Natural killer cell treated with Interleukin-12 subunit alpha and Interleukin-12 subunit beta and Interleukin-15 and Interleukin-18, amount 100 ng/mL, for 72 hours (primary cell): ENCODE measurements around the gene POLR1A. TPM values are rescaled to one million over a fixed set of nuclear protein-coding genes. Genes with fewer than 3 reads are reported as not detected.
A peak's percentile ranks its signal among the peaks of the same experiment; 100 is the strongest.

Experiments
- ATAC-seq, 2 donors: fragments of 150-1000 bp; cut with Tn5 transposase in 1 of 2; sonication (Bioruptor Pico), chemical (Tn5 transposase) in 1 of 2; 2 replicates each; pipeline ENCODE4 v1.10.0; 2021
- DNase-seq: peaks from one replicate; pipeline ENCODE4 v3.0.0; 2022; ENCODE audit warnings: low spot score
- H3K27ac Mint-ChIP-seq, 2 donors: 1 replicate in 1 of 2; 2 replicates in 1 of 2; pipeline ENCODE4 v1.8.0; 2022; ENCODE audit warnings: mixed read lengths in 2 of 2, mild to moderate bottlenecking in 1 of 2, moderate library complexity in 1 of 2
- H3K27me3 Mint-ChIP-seq, 2 donors: 1 replicate in 1 of 2; 2 replicates in 1 of 2; pipeline ENCODE4 v1.8.0; 2022; ENCODE audit warnings: mixed read lengths in 2 of 2
- H3K36me3 Mint-ChIP-seq: one replicate; pipeline ENCODE4 v1.8.0; 2022; ENCODE audit warnings: mixed read lengths
- H3K4me1 Mint-ChIP-seq, 2 donors: 1 replicate in 1 of 2; 2 replicates in 1 of 2; pipeline ENCODE4 v1.8.0; 2022; ENCODE audit warnings: low read depth in 2 of 2, mixed read lengths in 2 of 2, mild to moderate bottlenecking in 1 of 2
- H3K4me3 Mint-ChIP-seq: one replicate; pipeline ENCODE4 v1.8.0; 2022; ENCODE audit warnings: mixed read lengths
- H3K9me3 Mint-ChIP-seq: 2 replicates; pipeline ENCODE4 v1.8.0; 2022; ENCODE audit warnings: mixed read lengths
- total RNA-seq, 2 donors: library from RNA; stranded (reverse); gene quantifications; one replicate each; pipeline ENCODE4 v1.2.3, GENCODE V29; 2022

POLR1A gene
- total RNA-seq, 2 donors from 2014 or later, result 51.7 to 99.2 TPM

DNA sequence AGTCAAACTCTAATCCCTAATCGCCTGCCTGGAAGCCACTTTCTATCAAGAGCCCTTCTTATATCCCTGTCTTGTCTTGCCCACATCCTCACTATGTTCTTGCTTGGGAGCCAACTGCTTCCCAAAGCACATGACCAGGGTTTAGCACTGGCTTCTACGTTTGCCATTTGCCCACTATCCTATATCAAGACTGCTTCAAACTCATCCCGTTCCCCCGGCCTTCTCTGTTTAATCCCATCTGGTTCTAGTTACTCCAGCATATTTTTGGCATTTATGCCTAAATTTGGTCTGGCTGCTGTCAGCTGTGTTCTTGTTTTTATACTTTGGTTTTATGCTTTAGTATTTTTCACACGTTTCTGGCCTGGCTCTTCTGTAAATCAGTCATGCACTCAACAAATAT is 40.2 kb downstream of the POLR1A start:
- Mint-ChIP-seq H3K4me1 (peaks cover 9 to 11% of the 10 kb centered on the region in 2 donors), H3K27me3 (no peaks in the 10 kb centered on the region), H3K27ac (peak overlapping the region in 1 of 2 donors; percentile 38), H3K36me3 (peaks cover 44% of the 10 kb centered on the region), H3K9me3 (no peaks in the 10 kb centered on the region), H3K4me3 (no peak overlapping the region)
- DNase-seq (no peak), ATAC-seq (no peak)

DNA sequence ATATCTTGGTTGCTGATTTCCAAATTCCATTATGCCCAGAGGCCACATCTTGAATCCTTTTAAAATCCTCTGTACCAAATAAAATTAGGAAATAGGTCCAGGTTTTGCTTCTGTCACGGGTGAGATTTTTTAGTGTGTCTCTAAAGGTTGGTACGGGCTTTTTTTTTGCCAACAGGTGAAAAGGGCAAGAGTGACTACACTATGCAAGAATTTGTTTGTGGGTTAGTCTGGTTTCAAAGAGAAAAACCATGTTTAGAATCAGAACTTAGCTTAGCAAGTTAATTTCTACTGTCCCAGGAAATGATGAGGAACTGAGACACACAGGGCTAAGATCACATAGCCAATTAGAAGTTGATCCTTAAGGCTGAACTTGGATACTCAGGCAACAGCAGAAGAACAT is 41.7 kb downstream of the POLR1A start:
- DNase-seq, result no peak
- Mint-ChIP-seq H3K27me3 (no peaks in the 10 kb centered on the region), H3K9me3 (no peaks in the 10 kb centered on the region), H3K36me3 (peaks cover 48% of the 10 kb centered on the region), H3K27ac (no peak overlapping the region), H3K4me3 (no peak overlapping the region), H3K4me1 (peaks cover 4 to 6% of the 10 kb centered on the region in 2 donors)
- ATAC-seq, result no peak

DNA sequence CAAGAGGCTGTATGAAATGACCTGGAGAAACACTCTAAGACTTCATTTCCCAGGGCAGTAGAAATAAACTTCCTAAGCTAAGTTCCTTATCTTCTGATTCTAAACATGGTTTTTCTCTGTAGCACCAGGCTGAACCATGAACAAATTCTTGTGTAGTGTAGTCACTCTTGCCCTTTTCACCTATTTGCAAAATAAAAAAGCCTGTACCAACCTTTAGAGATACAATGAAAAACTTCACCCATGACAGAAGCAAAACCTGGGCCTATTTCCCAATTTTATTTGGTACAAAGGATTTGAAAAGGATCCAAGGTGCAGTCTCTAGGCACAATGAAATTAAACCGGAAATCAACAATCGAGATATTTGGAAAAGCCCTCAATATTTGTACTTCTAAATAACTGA is 43.6 kb downstream of the POLR1A start:
- Mint-ChIP-seq H3K4me3 (no peak overlapping the region), H3K27me3 (no peaks in the 10 kb centered on the region), H3K4me1 (no peaks in the 10 kb centered on the region), H3K27ac (no peak overlapping the region), H3K9me3 (no peaks in the 10 kb centered on the region), H3K36me3 (peaks cover 52% of the 10 kb centered on the region)
- DNase-seq (no peak), ATAC-seq (no peak)

DNA sequence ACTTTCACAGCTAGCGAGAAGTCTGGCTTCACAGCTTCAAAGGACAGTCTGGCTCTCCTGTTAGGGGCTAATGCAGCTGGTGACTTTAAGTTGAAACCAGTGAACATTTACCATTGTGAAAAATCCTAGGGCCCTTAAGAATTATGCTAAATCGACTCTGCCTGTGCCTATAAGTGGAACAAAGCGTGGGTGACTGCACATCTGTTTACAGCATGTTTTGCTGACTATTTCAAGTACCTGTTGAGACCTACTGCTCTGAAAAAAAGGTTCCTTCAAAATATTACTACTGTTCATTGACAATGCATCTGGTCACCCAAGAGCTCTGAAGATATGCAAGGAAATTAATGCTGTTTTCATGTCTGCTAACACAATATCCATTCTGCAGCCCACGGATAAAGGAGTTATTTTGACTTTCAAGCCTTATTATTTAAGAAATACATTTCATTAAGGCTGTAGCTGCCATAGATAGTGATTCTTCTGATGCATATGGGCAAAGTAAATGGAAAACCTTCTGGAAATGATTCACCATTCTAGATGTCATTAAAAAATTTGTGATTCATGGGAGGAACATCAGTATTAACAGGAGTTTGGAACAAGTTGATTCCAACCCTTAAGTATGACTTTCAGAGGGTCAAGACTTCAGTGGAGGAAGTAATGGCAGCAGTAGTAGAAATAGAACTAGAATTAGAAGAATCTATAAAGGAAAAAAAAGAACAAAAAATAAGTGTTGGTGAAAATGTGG is 48.9 kb downstream of the POLR1A start:
- no peaks in the 10 kb centered on the region for H3K27me3 Mint-ChIP-seq
- no peak overlapping the region for H3K27ac Mint-ChIP-seq
- H3K36me3 Mint-ChIP-seq, result peaks cover 22% of the 10 kb centered on the region
- H3K4me1 Mint-ChIP-seq, result no peaks in the 10 kb centered on the region
- H3K9me3 Mint-ChIP-seq, result no peaks in the 10 kb centered on the region
- ATAC-seq, result no peak
- H3K4me3 Mint-ChIP-seq, result no peak overlapping the region
- no peak for DNase-seq

DNA sequence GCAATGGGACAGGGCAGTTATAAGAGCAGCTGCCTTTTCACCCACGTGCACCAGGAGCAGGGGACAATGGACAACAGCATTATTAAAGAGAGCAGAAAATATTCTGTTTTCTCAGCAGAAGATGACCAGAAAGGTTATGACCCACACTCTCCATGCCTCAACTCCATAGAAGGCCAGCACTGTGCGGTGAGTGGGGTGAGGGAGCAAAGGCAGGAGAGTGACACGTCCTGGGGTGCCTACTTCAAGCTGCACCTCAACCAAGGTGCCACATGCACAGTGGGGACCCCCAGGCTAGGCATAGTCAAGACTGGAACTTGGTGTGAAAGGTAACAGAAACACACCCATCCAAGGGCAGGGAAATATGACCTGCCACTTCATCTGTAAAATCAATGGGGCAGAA is 50.4 kb downstream of the POLR1A start:
- peaks cover 13% of the 10 kb centered on the region for H3K36me3 Mint-ChIP-seq
- ATAC-seq, result no peak
- no peak for DNase-seq
- H3K9me3 Mint-ChIP-seq, result no peaks in the 10 kb centered on the region
- no peak overlapping the region for H3K4me3 Mint-ChIP-seq
- H3K27me3 Mint-ChIP-seq, result no peaks in the 10 kb centered on the region
- no peaks in the 10 kb centered on the region for H3K4me1 Mint-ChIP-seq
- no peak overlapping the region for H3K27ac Mint-ChIP-seq

DNA sequence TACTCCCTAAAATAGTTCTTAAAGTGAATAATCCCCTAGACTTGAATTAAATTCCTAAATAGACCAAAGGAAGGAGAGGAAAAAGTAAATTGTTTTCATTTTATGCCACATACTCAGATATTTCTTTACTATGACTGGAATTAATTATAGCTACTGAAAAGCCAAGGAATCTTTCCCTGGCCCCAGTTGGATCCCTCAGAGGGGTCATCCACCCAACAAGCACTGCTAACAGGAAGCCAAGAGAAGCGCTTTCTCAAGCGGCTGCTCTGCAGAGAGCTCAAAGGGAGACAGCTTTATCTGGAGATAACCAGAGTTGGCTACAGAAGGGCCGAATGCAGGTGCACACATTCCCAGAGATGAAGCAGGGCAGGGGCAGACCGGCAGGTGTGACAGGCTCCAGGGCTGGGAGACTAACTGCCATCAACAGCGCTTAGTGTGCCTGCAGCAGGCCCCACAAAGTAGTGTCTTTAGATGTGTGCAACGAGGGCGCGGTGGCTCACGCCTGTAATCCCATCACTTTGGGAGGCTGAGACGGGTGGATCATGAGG is 51.1 kb downstream of the POLR1A start:
- no peak for ATAC-seq
- Mint-ChIP-seq H3K4me1 (no peaks in the 10 kb centered on the region), H3K27me3 (no peaks in the 10 kb centered on the region), H3K36me3 (peaks cover 11% of the 10 kb centered on the region), H3K27ac (no peak overlapping the region), H3K4me3 (no peak overlapping the region), H3K9me3 (no peaks in the 10 kb centered on the region)
- DNase-seq, result no peak

DNA sequence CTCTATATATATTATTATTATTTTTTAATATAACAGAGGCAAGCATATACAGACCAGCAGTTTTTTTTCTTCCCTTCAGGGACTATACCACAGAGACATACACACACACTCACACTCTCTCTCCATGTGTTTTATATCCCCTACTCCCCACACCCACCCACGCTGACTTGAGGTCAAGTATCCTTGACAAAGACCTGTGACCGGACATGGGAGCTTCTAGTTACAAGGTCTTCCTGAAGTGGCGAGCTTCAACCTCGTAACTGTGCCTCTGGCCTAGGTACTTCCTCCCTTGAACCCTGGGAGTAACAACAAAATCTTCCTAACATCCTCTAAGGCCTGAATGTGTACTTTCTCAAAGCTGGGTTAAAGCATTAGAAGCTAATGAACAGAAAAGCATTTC is 52.5 kb downstream of the POLR1A start:
- H3K4me3 Mint-ChIP-seq, result no peak overlapping the region
- ATAC-seq, result no peak
- DNase-seq, result no peak
- H3K27me3 Mint-ChIP-seq, result no peaks in the 10 kb centered on the region
- H3K9me3 Mint-ChIP-seq, result no peaks in the 10 kb centered on the region
- peaks cover 4% of the 10 kb centered on the region for H3K36me3 Mint-ChIP-seq
- H3K27ac Mint-ChIP-seq, result no peak overlapping the region
- H3K4me1 Mint-ChIP-seq, result no peaks in the 10 kb centered on the region

DNA sequence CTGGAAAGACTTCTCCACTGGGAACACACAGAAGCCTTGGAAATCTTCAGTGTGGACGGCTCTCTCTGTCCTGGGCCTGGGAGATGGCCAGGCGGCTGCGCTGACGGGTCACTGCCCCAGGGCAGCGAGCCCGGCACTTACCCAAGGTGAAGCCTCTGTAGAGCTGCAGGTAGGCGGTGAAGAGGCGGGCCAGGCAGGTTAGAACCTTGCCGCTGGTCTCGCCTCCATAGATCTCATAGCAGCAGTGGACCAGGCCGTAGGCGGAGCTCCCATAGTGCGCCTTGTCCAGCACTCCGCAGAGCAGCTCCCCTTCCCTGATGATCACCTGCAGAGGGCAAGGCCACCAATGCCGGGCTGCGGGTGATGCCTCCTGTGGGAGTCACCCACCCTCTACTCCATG is 53.0 kb downstream of the POLR1A start:
- peaks cover 4% of the 10 kb centered on the region for H3K36me3 Mint-ChIP-seq
- no peaks in the 10 kb centered on the region for H3K4me1 Mint-ChIP-seq
- H3K27me3 Mint-ChIP-seq, result no peaks in the 10 kb centered on the region
- no peak overlapping the region for H3K27ac Mint-ChIP-seq
- H3K9me3 Mint-ChIP-seq, result no peaks in the 10 kb centered on the region
- H3K4me3 Mint-ChIP-seq, result no peak overlapping the region
- no peak for DNase-seq
- no peak for ATAC-seq

DNA sequence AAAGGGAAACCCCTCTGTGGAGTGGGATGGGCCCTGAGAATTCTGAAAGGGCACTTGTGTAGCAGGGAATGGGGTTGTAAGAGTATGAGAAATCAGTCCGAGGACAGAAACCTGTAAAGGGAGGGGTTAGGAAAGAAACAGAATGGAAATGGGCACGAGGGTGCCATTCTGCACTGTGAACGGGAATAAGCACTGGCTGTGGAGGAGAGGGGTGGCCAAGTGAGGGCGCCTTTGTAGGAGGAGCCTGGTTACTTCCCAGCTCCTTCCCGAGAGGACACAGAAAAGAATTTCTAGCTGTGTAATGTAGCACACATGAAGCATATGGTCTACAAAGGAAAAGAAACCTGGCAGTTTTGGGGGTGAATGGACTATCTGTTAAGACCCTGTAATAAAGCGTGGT is 53.4 kb downstream of the POLR1A start:
- Mint-ChIP-seq H3K4me1 (no peaks in the 10 kb centered on the region), H3K4me3 (no peak overlapping the region), H3K27ac (no peak overlapping the region), H3K36me3 (peaks cover 4% of the 10 kb centered on the region), H3K9me3 (no peaks in the 10 kb centered on the region), H3K27me3 (no peaks in the 10 kb centered on the region)
- DNase-seq, result no peak
- ATAC-seq, result no peak

DNA sequence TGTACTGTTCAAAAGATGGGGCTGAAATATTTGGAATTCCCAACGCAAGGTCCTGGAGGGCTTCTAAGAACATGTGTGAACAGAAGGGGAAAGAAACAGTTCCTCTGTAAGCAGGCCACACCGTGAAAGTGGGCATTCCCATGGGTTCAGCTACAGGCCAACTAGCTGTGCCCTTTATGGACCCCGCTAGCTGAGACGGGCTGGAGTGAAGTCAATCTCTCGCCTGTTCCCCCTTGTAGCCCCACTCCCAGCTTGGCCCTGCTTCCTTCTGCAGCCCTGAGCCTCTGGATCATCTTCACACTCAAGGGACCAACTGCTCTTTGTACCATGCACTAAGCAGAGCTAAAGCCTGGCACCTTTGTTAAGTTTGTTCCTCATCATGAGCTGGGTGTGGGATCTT is 55.4 kb downstream of the POLR1A start:
- DNase-seq, result no peak
- Mint-ChIP-seq H3K4me1 (no peaks in the 10 kb centered on the region), H3K27ac (no peak overlapping the region)

DNA sequence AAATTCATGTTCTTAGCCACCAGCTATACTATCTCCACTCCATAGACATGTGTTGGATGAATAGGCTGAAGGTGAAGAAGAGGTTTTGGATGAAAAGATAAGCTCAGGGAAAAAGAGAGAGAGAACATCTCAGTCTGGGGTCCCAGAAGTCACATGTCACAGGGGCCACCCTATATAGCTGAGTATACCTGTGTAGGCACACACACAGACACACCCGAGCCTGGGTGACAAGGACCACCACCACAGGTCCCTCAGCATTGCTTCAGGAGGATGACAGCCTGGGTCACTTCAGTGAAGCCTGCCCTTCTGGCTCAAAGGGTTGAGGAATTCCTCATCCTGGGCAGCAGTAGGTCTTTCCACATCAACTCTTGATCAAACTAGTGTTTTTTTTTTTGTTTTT is 56.2 kb downstream of the POLR1A start:
- Mint-ChIP-seq H3K27ac (no peak overlapping the region), H3K9me3 (no peaks in the 10 kb centered on the region), H3K4me1 (peaks cover 0 to 4% of the 10 kb centered on the region in 2 donors), H3K4me3 (no peak overlapping the region), H3K36me3 (peaks cover 15% of the 10 kb centered on the region), H3K27me3 (no peaks in the 10 kb centered on the region)
- DNase-seq (no peak), ATAC-seq (no peak)

More for the DNA sequence above, 55.4 kb downstream of the POLR1A start:
- no peak for ATAC-seq
- Mint-ChIP-seq H3K27me3 (no peaks in the 10 kb centered on the region), H3K4me3 (no peak overlapping the region), H3K36me3 (peaks cover 9% of the 10 kb centered on the region), H3K9me3 (no peaks in the 10 kb centered on the region)

DNA sequence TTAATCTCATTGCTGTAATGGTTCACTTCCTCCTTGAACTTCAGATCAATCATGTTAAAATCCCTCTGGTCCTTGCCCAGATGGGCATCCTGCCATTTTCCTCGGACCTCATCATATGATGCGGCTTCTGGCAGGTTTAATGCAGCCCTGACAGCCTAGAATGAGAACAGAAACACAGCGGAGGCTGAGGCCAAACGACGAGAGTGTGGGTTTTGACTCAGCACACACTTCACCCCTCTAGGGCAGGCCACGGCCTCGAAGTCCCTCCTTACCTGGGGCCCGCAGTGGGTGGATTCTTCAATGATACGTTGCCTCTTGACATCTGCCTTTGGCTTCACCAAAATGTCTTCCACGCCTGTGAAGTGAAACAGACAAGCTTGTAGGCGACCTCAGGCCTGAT is 56.8 kb downstream of the POLR1A start:
- ATAC-seq (no peak), DNase-seq (no peak)
- Mint-ChIP-seq H3K36me3 (peaks cover 12% of the 10 kb centered on the region), H3K9me3 (no peaks in the 10 kb centered on the region), H3K27ac (no peak overlapping the region), H3K4me1 (peaks cover 0 to 4% of the 10 kb centered on the region in 2 donors), H3K4me3 (no peak overlapping the region), H3K27me3 (no peaks in the 10 kb centered on the region)

DNA sequence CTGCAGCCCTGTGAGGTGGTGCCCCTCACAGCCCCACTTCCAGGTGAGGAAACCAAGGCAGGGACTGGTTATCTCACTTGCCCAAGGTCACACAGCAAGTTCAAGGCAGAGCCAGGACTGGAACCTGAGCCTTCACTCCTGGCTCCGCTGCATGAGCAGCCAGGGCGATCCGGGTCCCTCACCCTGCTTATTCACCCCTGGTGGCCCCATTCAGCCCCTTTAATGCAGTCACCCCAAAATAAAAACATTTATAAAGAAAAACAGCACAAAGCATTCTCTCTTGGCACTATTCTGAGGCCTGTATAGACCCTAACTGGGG is 57.3 kb downstream of the POLR1A start:
- Mint-ChIP-seq H3K36me3 (peaks cover 15% of the 10 kb centered on the region), H3K4me1 (peaks cover 0 to 4% of the 10 kb centered on the region in 2 donors), H3K27ac (no peak overlapping the region), H3K27me3 (no peaks in the 10 kb centered on the region), H3K9me3 (no peaks in the 10 kb centered on the region), H3K4me3 (no peak overlapping the region)
- ATAC-seq (no peak), DNase-seq (no peak)

DNA sequence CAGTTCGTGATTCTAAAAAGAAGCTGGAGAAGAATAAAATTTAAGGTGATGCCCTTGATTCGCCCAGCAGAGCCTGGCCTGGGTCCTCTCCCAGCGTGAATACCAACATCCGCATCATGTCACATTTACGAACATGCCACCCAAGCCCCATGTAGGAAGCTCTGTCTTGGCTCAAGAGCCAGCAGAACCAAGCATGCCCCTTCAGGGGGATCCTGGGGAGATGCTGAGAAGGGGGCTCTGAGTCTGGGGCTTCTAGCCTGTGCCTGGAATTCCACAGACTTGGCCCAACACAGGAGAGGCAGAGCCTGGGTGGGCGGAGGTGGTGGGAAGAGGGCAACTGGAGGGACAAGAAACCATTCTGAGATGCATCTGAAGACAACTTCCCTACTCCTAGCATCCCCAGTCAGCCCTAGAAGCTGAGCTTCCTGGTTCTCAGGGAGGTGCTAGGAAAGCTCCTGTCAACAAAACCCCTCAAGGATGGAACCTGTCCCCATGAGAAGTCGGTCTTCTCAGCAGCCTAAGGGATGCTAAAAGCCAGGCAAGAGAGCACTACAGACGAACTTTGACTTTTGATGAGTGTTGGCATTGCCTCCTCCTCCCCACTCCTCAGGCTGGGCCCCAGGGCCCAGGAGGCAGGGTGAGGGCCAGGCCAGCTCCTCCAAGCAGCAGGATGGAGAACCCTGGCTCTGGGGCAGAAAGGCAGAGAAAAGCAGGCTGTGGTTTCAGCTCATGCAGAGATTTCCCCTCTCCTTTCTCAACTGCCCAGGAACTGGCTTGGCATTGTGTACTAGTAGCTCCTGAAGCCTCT is 57.9 kb downstream of the POLR1A start:
- DNase-seq, result no peak
- Mint-ChIP-seq H3K4me1 (peaks cover 3 to 4% of the 10 kb centered on the region in 2 donors), H3K4me3 (no peak overlapping the region), H3K27ac (no peak overlapping the region), H3K9me3 (no peaks in the 10 kb centered on the region), H3K27me3 (no peaks in the 10 kb centered on the region), H3K36me3 (peaks cover 21% of the 10 kb centered on the region)
- ATAC-seq, result no peak
